HG03558 (cell line): ENCODE measurements around the gene HERC3.
A peak's percentile ranks its signal among the peaks of the same experiment; 100 is the strongest.

Source experiments
- ATAC-seq: cut with Tn5 transposase; IDR thresholded peaks from one replicate; pipeline ENCODE4 v1.9.1; 2021; ENCODE audit warnings: moderate number of reproducible peaks; ENCODE audit not compliant: unreplicated experiment; ENCODE audit errors: extremely low read depth

HERC3 gene

GRCh38 chr4:88655226-88655625 is 62.9 kb downstream of the HERC3 start:
- ATAC-seq: no peak

GRCh38 chr4:88659055-88659889 is 67.0 kb downstream of the HERC3 start:
- peak; percentile 80 for ATAC-seq

DNA sequence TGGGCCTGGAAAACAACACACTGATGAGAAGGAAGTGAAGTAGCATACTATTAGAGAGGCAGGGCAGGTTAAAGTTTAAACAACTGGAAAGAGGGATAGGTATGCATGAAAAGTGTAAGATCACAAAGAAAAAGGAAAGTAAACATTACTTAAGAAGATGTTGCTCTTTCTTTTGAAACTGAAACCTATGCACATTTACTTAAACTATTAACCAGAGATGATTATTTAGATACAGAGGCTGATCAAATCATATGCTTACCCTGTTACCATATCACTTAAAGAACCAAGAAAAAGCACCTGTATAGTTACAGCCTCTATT is 67.6 kb downstream of the HERC3 start:
- ATAC-seq: no peak

GRCh38 chr4:88660446-88661294 is 68.4 kb downstream of the HERC3 start:
- no peak for ATAC-seq

DNA sequence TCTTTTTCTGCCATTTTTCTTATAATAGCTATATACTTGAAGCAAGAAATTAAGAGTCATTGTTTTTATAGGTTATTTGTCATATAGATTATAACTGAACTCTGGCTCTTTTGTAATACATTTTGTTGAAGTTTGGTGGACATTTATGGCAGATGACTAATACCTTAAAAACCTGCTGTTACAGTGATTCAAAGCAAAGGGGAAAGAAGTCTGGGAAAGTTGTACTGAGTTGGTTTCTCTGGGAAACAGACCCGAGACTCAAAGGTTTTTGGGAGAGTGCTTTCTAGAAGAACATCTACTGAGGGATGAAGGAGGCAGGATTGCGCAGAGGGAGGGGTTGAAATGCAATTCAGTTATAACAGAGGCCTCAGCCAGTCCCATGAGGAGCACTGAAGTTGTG is 69.5 kb downstream of the HERC3 start:
- no peak for ATAC-seq

GRCh38 chr4:88672987-88673386 is 80.7 kb downstream of the HERC3 start:
- peak; percentile 49 for ATAC-seq

- ATAC-seq: no peak
Measured at GRCh38 chr4:88673886-88674285, 81.6 kb downstream of the HERC3 start.

- ATAC-seq: no peak
Measured at GRCh38 chr4:88674565-88674964, 82.3 kb downstream of the HERC3 start.

GRCh38 chr4:88674979-88675378 is 82.7 kb downstream of the HERC3 start:
- no peak for ATAC-seq

DNA sequence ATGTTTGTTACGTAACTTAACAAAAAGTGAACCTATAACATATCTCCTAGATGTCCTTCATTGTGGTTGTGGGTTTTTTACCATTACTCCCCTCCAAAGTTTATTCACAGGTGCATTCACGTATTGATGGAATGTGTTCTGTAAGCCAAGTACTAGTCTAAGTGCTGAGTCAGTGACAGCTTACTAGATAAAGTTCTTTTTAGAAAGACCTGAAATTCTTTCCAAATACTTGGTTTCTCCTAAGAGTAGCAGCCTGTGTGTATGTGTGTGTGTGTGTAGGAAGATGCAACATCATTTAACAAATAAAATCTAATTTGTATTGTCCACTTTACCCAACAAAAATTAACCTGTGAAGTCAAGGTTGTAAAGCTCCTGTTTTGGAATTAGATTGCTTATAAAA is 83.3 kb downstream of the HERC3 start:
- no peak for ATAC-seq

GRCh38 chr4:88681209-88681608 is 88.9 kb downstream of the HERC3 start:
- ATAC-seq: no peak

GRCh38 chr4:88690355-88690754 is 98.1 kb downstream of the HERC3 start:
- no peak for ATAC-seq

DNA sequence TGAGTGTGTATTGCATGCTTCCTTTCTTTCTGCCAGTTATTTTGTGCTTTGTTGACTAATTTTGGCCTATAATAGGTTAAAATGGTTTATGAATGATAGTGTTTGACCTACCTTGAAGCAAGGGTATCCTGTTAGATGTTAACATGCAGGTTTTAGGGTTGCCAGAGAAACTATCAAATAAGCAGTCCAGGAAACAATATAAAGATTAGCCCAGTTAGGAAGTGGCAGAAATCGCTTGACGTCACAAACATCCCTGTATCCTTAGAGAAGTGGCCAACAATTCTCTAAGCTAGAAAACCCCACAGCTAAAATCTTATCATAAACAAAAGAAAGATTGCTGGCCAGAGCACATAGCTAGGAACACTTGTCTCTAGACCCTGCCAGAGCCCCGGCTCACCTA is 101.5 kb downstream of the HERC3 start:
- no peak for ATAC-seq

DNA sequence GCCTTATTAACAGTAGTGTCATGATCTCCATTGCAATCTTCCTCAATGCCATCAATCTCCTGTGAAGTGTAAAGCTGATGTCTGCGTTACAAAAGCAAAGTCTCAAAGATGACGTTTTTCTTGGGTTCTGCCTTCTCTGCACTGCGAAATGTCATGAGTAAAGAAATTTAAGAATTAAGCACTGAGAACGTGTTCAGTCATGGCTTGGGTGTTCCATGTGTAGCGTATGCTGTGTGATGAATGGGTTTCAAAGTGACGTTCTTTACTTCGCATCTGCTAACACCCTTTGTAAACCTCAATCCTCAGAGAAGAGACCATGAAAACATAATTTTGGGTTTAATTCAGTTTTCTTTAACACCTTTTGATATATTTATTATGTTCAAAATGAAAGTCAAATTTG is 104.3 kb downstream of the HERC3 start:
- ATAC-seq: no peak

GRCh38 chr4:88697141-88697540 is 104.9 kb downstream of the HERC3 start:
- no peak for ATAC-seq

DNA sequence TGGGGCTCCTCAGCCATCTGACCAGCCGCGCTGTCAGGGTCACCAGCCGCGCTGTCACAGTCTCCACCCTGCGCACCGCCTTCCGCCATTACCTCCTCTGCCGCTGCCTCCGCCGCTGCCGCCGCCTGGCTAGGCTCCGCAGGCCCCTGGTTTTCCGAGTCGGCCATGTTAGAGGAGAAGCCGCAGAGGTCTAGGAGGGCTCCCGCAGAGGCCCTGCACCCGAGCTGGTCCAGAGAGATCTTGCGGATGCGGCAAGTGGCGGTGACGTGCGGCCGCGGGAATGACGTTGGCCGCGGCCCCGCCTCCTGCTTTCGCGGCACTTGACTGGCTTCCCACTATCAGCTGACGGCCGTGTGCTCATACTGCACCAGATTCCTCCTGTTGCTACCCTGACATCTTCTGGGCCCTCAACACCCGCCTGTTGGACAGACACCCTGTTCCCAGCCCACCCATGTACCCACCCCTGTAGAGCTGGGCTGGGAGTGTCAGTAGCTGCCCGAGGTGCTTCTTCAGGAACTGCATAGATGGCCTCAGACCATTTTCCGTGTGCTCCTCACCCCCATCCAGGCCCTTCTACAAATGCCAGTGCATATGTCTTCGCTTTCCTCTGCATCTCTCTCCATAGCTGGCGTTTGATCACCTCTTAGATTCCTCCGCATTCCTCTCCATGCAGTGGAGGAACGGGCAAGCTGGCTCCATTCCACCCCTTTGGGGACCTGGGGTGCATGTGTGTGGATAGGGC is 105.5 kb downstream of the HERC3 start, which contains the start of gene NAP1L5:
Gene NAP1L5, minus strand, starts transcription at position 242 of the 742 bp plus-strand sequence. Its CDS starts 75 bp downstream, at position 167.
- ATAC-seq: peak; percentile 79

DNA sequence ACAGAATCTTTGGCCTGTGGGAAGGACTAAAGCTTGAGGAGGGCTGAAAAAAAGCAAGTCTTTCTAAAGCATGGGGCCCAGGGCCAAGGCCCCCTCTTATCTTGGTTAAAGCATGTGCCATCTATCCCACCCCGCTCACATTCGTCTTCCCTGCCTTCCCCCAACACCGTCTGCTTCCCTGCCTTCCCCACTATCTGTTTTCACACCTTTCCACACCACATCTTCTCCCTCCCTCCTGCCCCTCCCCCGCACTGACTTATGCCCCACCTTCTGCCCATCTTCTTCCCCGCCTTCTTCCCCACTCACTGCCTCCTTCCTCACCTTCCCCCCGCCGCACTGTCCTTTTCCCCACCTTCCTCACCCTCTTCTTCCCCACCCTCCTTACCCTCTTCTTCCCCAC is 106.2 kb downstream of the HERC3 start:
- no peak for ATAC-seq

GRCh38 chr4:88702782-88703181 is 110.5 kb downstream of the HERC3 start:
- no peak for ATAC-seq

- no peak for ATAC-seq
Measured at GRCh38 chr4:88705223-88705622, 112.9 kb downstream of the HERC3 start.

- no peak for ATAC-seq
Measured at GRCh38 chr4:88705805-88706492, 113.7 kb downstream of the HERC3 start.
